Hepatic stellate cell (primary cell): ENCODE data around the gene PLEKHS1.

Experiments used
- DNase-seq: peaks from one replicate; pipeline ENCODE4 v3.0.0; 2011; ENCODE audit warnings: low spot score

Gene PLEKHS1

GRCh38 chr10:113751181-113751732, at the start of gene PLEKHS1:
Gene PLEKHS1 (plus strand): TSS chr10:113751682. CDS start chr10:113755278, 3,596 bp downstream.
- no peak for DNase-seq

GRCh38 chr10:113704637-113705343, 46.7 kb upstream of the PLEKHS1 start:
- peak; percentile 14 for DNase-seq

GRCh38 chr10:113705344-113705652, 46.2 kb upstream of the PLEKHS1 start:
- DNase-seq = no peak

- no peak for DNase-seq
Observed at GRCh38 chr10:113706623-113707022, 44.9 kb upstream of the PLEKHS1 start.

GRCh38 chr10:113708640-113709039, 42.8 kb upstream of the PLEKHS1 start:
- no peak for DNase-seq

GRCh38 chr10:113709221-113709838, 42.2 kb upstream of the PLEKHS1 start:
- DNase-seq = peak; percentile 59

GRCh38 chr10:113711142-113711541, 40.3 kb upstream of the PLEKHS1 start:
- DNase-seq = no peak

- no peak for DNase-seq
Observed at GRCh38 chr10:113712024-113712423, 39.5 kb upstream of the PLEKHS1 start.

GRCh38 chr10:113712755-113713639, 38.5 kb upstream of the PLEKHS1 start:
- DNase-seq = no peak

GRCh38 chr10:113713640-113713982, 37.9 kb upstream of the PLEKHS1 start:
- DNase-seq = no peak

- DNase-seq = no peak
Observed at GRCh38 chr10:113716109-113716910, 35.2 kb upstream of the PLEKHS1 start.

GRCh38 chr10:113718969-113719822, 32.3 kb upstream of the PLEKHS1 start:
- DNase-seq = no peak

- DNase-seq = no peak
Observed at GRCh38 chr10:113720386-113720785, 31.1 kb upstream of the PLEKHS1 start.

GRCh38 chr10:113732160-113732881, 19.2 kb upstream of the PLEKHS1 start:
- DNase-seq = no peak

GRCh38 chr10:113732966-113733365, 18.5 kb upstream of the PLEKHS1 start:
- DNase-seq = no peak

GRCh38 chr10:113733635-113734034, 17.8 kb upstream of the PLEKHS1 start:
- no peak for DNase-seq

- DNase-seq = no peak
Observed at GRCh38 chr10:113735913-113736312, 15.6 kb upstream of the PLEKHS1 start.

GRCh38 chr10:113736576-113736975, 14.9 kb upstream of the PLEKHS1 start:
- no peak for DNase-seq

- DNase-seq = no peak
Observed at GRCh38 chr10:113739031-113739430, 12.5 kb upstream of the PLEKHS1 start.

GRCh38 chr10:113739577-113739976, 11.9 kb upstream of the PLEKHS1 start:
- no peak for DNase-seq
